Measurements from ENCODE around the gene ABRACL.
A peak's percentile ranks its signal among the peaks of the same experiment; 100 is the strongest.
"Not testable (repeated sequence)": the region's sequence is repeated elsewhere in the genome, so short reads cannot be mapped to it uniquely, and the experiment has no call there.

The ABRACL gene

GRCh38 chr6:139019722-139020121 lies 8.8 kb upstream of the ABRACL start:
- no peak for TF ChIP-seq CTCF (IDR thresholded peaks at IDR 0.05; ENCODE audit: extremely low read depth, insufficient read depth, missing control alignments)
- in situ Hi-C loops (cut with MboI; ENCODE audit: low pct_unique_long_range_greater_than_20kb, low sequenced_read_pairs, unreplicated experiment), result no loop called here
- no peak for DNase-seq (ENCODE audit: low spot score)

- no peak for TF ChIP-seq CTCF (IDR thresholded peaks at IDR 0.05; ENCODE audit: extremely low read depth, insufficient read depth, missing control alignments)
- in situ Hi-C loops (cut with MboI; ENCODE audit: low pct_unique_long_range_greater_than_20kb, low sequenced_read_pairs, unreplicated experiment), result no loop called here
- no peak for DNase-seq (ENCODE audit: low spot score)
These were observed 7.9 kb upstream of the ABRACL start for GRCh38 chr6:139020689-139021088.

- not testable (repeated sequence) for DNase-seq (ENCODE audit: low spot score)
These were observed 3.1 kb upstream of the ABRACL start for GRCh38 chr6:139025416-139025815.

GRCh38 chr6:139027620-139028182 lies 844 bp upstream of the ABRACL start:
- no peak for TF ChIP-seq CTCF (IDR thresholded peaks at IDR 0.05; ENCODE audit: extremely low read depth, insufficient read depth, missing control alignments)
- in situ Hi-C loops (cut with MboI; ENCODE audit: low pct_unique_long_range_greater_than_20kb, low sequenced_read_pairs, unreplicated experiment), result no loop called here
- peak; percentile 71 for DNase-seq (ENCODE audit: low spot score)

More at GRCh38 chr6:139025416-139025815, 3.1 kb upstream of the ABRACL start:
- in situ Hi-C loops (cut with MboI; ENCODE audit: low pct_unique_long_range_greater_than_20kb, low sequenced_read_pairs, unreplicated experiment), result not testable (repeated sequence)

- DNase-seq (ENCODE audit: low spot score), result peak; percentile 38
- TF ChIP-seq CTCF (IDR thresholded peaks at IDR 0.05; ENCODE audit: extremely low read depth, insufficient read depth, missing control alignments), result no peak
- in situ Hi-C loops (cut with MboI; ENCODE audit: low pct_unique_long_range_greater_than_20kb, low sequenced_read_pairs, unreplicated experiment), result no loop called here
These were observed 309 bp upstream of the ABRACL start for GRCh38 chr6:139028215-139028657.

GRCh38 chr6:139029470-139030227 lies 1.1 kb downstream of the ABRACL start:
- TF ChIP-seq CTCF (IDR thresholded peaks at IDR 0.05; ENCODE audit: extremely low read depth, insufficient read depth, missing control alignments), result no peak
- peak; percentile 49 for DNase-seq (ENCODE audit: low spot score)
- in situ Hi-C loops (cut with MboI; ENCODE audit: low pct_unique_long_range_greater_than_20kb, low sequenced_read_pairs, unreplicated experiment), result no loop called here

GRCh38 chr6:139030228-139030963 lies 1.9 kb downstream of the ABRACL start:
- in situ Hi-C loops (cut with MboI; ENCODE audit: low pct_unique_long_range_greater_than_20kb, low sequenced_read_pairs, unreplicated experiment), result no loop called here
- TF ChIP-seq CTCF (IDR thresholded peaks at IDR 0.05; ENCODE audit: extremely low read depth, insufficient read depth, missing control alignments), result no peak
- DNase-seq (ENCODE audit: low spot score), result peak; percentile 70

Data from GM13977 (cell line).